H1 (cell line): Measurements from ENCODE around the gene KCNH6. TPM values are rescaled to one million over a fixed set of nuclear protein-coding genes. Genes with fewer than 3 reads are reported as not detected.
A peak's percentile ranks its signal among the peaks of the same experiment; 100 is the strongest.

ENCODE experiments used
- CTCF ChIA-PET: fragments of 300-600 bp; sonication (Branson Sonifier 250); formaldehyde crosslinking; loops from one replicate; lab custom pipeline; 2021; ENCODE audit not compliant: partially characterized antibody; lab: Charles Lee
- POLR2A ChIA-PET: fragments of 300-600 bp; sonication (Branson Sonifier 250); formaldehyde crosslinking; loops from one replicate; lab custom pipeline; 2021; ENCODE audit warnings: inconsistent platforms; ENCODE audit not compliant: partially characterized antibody; lab: Charles Lee
- DNase-seq, 2 experiments: peaks; one replicate each; pipeline versions ENCODE4 v3.0.0 to v3.0.0-alpha.2; 2010 to 2022; ENCODE audit warnings: low spot score in 2 of 2, low read depth in 1 of 2, mixed read lengths in 1 of 2
- FAIRE-seq: peaks from 2 replicates; lab custom pipeline; 2011; peaks lifted over from hg19 to GRCh38; lab: Jason Lieb, UNC
- H2AFZ ChIP-seq: 2 replicates; pipeline ENCODE4 v1.8.1; 2012; ENCODE audit warnings: low read length, inconsistent platforms
- H2AK5ac ChIP-seq: 2 replicates; pipeline ENCODE4 v1.6.1; 2013; ENCODE audit warnings: low read depth, low read length
- H2BK120ac ChIP-seq: replicated peaks from 2 replicates; pipeline ENCODE3; 2013; ENCODE audit warnings: low read depth, low read length, inconsistent platforms
- H2BK12ac ChIP-seq: 2 replicates; pipeline ENCODE4 v1.6.1; 2013; ENCODE audit warnings: low read depth, low read length
- H2BK15ac ChIP-seq: 2 replicates; pipeline ENCODE4 v1.6.1; 2013; ENCODE audit warnings: low read length
- H2BK20ac ChIP-seq: 2 replicates; pipeline ENCODE4 v1.6.1; 2013; ENCODE audit warnings: low read length
- H2BK5ac ChIP-seq: 2 replicates; pipeline ENCODE4 v1.6.1; 2013; ENCODE audit warnings: low read depth, low read length
- H3K14ac ChIP-seq: 2 replicates; pipeline ENCODE4 v1.6.1; 2013; ENCODE audit warnings: inconsistent platforms; ENCODE audit not compliant: insufficient read length
- H3K18ac ChIP-seq: 2 replicates; pipeline ENCODE4 v1.6.1; 2013; ENCODE audit warnings: low read length; ENCODE audit errors: extremely low read depth
- H3K23ac ChIP-seq: 2 replicates; pipeline ENCODE4 v1.6.1; 2013; ENCODE audit warnings: inconsistent platforms; ENCODE audit not compliant: insufficient read length
- H3K23me2 ChIP-seq: 2 replicates; pipeline ENCODE4 v1.6.1; 2013; ENCODE audit warnings: low read depth, low read length
- H3K27ac ChIP-seq: 2 replicates; pipeline ENCODE4 v1.6.1; 2011; ENCODE audit warnings: low read depth, low read length, inconsistent platforms
- H3K27me3 ChIP-seq, 4 experiments: replicated peaks in 1 of 4; 1 replicate in 1 of 4; 2 replicates in 3 of 4; pipeline versions ENCODE4 v1.6.1 to v1.8.1; 2011 to 2013; ENCODE audit warnings: low read length in 3 of 4, mild to moderate bottlenecking in 3 of 4, inconsistent platforms in 2 of 4, mixed read lengths in 2 of 4, moderate library complexity in 1 of 4; ENCODE audit not compliant: control insufficient read depth in 3 of 4, insufficient read depth in 3 of 4; ENCODE audit errors: extremely low read depth in 1 of 4
- H3K36me3 ChIP-seq, 4 experiments: 2 replicates each; pipeline versions ENCODE4 v1.6.1 to v1.8.1; 2011 to 2013; ENCODE audit warnings: mild to moderate bottlenecking in 4 of 4, low read length in 3 of 4, moderate library complexity in 2 of 4, control low read depth in 1 of 4, inconsistent platforms in 1 of 4; ENCODE audit not compliant: insufficient read depth in 4 of 4, control insufficient read depth in 2 of 4
- H3K4ac ChIP-seq: replicated peaks from 2 replicates; pipeline ENCODE3; 2013; ENCODE audit warnings: low read length, low read depth, mixed read lengths, inconsistent platforms; ENCODE audit not compliant: insufficient read length
- H3K4me1 ChIP-seq, 4 experiments: replicated peaks in 1 of 4; 1 replicate in 1 of 4; 2 replicates in 3 of 4; pipeline versions ENCODE4 v1.6.1 to v1.8.1; 2011 to 2013; ENCODE audit warnings: low read length in 3 of 4, inconsistent platforms in 2 of 4, mixed read lengths in 1 of 4; ENCODE audit not compliant: insufficient read depth in 4 of 4, control insufficient read depth in 3 of 4
- H3K4me2 ChIP-seq, 2 experiments: 2 replicates each; pipeline versions ENCODE4 v1.6.1 to v1.8.1; 2011 to 2013; ENCODE audit warnings: low read depth in 2 of 2, low read length in 2 of 2, control low read depth in 1 of 2, inconsistent platforms in 1 of 2, mild to moderate bottlenecking in 1 of 2; ENCODE audit not compliant: insufficient read depth in 1 of 2
- H3K4me3 ChIP-seq, 4 experiments: fragments of 200-600, 300-600 bp in 1 of 4; sonication (generic), shearing (Covaris generic), sonication (Bioruptor Twin) in 1 of 4; 2 replicates each; pipeline versions ENCODE4 v1.5.1 to v1.8.1; 2011 to 2016; ENCODE audit warnings: low read length in 4 of 4, low read depth in 3 of 4, control low read depth in 2 of 4, inconsistent platforms in 2 of 4, mild to moderate bottlenecking in 2 of 4, mixed read lengths in 1 of 4, moderate library complexity in 1 of 4; ENCODE audit not compliant: insufficient read depth in 2 of 4; ENCODE audit errors: extremely low read depth in 1 of 4
- H3K56ac ChIP-seq: replicated peaks from 2 replicates; pipeline ENCODE3; 2013; ENCODE audit warnings: low read depth, mild to moderate bottlenecking, mixed read lengths, low read length, inconsistent platforms; ENCODE audit not compliant: insufficient read length
- H3K79me1 ChIP-seq: 2 replicates; pipeline ENCODE4 v1.6.1; 2013; ENCODE audit warnings: low read depth, low read length, control low read depth
- H3K79me2 ChIP-seq, 2 experiments: 2 replicates each; pipeline versions ENCODE4 v1.6.1 to v1.8.1; 2012 to 2013; ENCODE audit warnings: low read length in 2 of 2, mild to moderate bottlenecking in 2 of 2, inconsistent platforms in 1 of 2; ENCODE audit not compliant: insufficient read depth in 2 of 2, control insufficient read depth in 1 of 2
- H3K9ac ChIP-seq, 4 experiments: replicated peaks in 1 of 4; 1 replicate in 1 of 4; 2 replicates in 3 of 4; pipeline versions ENCODE4 v1.6.1 to v1.8.1; 2011 to 2013; ENCODE audit warnings: low read depth in 3 of 4, low read length in 3 of 4, control low read depth in 2 of 4, mild to moderate bottlenecking in 2 of 4, moderate library complexity in 2 of 4, inconsistent platforms in 1 of 4; ENCODE audit errors: extremely low read depth in 1 of 4
- H3K9me3 ChIP-seq, 2 experiments: 2 replicates each; pipeline versions ENCODE4 v1.6.1 to v1.8.1; 2012 to 2013; ENCODE audit warnings: mild to moderate bottlenecking in 2 of 2, moderate library complexity in 2 of 2, control low read depth in 1 of 2, inconsistent platforms in 1 of 2, low read depth in 1 of 2, low read length in 1 of 2, mixed read lengths in 1 of 2; ENCODE audit not compliant: insufficient read depth in 2 of 2
- H4K20me1 ChIP-seq, 2 experiments: replicated peaks in 1 of 2; 2 replicates each; pipeline versions ENCODE3 to v1.8.1; 2011 to 2013; ENCODE audit warnings: inconsistent platforms in 2 of 2, low read length in 2 of 2, mild to moderate bottlenecking in 1 of 2; ENCODE audit not compliant: insufficient read depth in 2 of 2, control insufficient read depth in 1 of 2
- H4K5ac ChIP-seq: 2 replicates; pipeline ENCODE4 v1.6.1; 2013; ENCODE audit warnings: low read length, low read depth, mixed read lengths, inconsistent platforms; ENCODE audit not compliant: insufficient read length
- H4K8ac ChIP-seq: 2 replicates; pipeline ENCODE4 v1.8.0; 2013; ENCODE audit warnings: mild to moderate bottlenecking, moderate library complexity, low read length, inconsistent platforms; ENCODE audit not compliant: insufficient read depth; ENCODE audit errors: extremely low read depth
- H4K91ac ChIP-seq: replicated peaks from 2 replicates; pipeline ENCODE3; 2013; ENCODE audit warnings: low read length, mixed read lengths, inconsistent platforms; ENCODE audit not compliant: insufficient read length
- GABPA ChIP-seq: IDR thresholded peaks from 2 replicates; pipeline ENCODE4 v1.6.1; 2011; ENCODE audit warnings: mild to moderate bottlenecking, low read length, moderate library complexity, borderline replicate concordance; ENCODE audit not compliant: insufficient read depth
- MAFK ChIP-seq: IDR thresholded peaks from 2 replicates; pipeline ENCODE4 v1.6.1; 2012; ENCODE audit warnings: low read depth, mild to moderate bottlenecking, improper control_type of control experiment, low read length
- POLR2AphosphoS5 ChIP-seq: IDR thresholded peaks from 2 replicates; pipeline ENCODE4 v1.6.1; 2011; ENCODE audit warnings: low read depth, low read length
- RXRA ChIP-seq: IDR thresholded peaks from 2 replicates; pipeline ENCODE4 v1.6.1; 2011; ENCODE audit warnings: low read depth, mild to moderate bottlenecking, low read length, moderate library complexity; ENCODE audit not compliant: insufficient read depth
- SIN3A ChIP-seq, 2 experiments: IDR thresholded peaks in 1 of 2; conservative IDR thresholded peaks in 1 of 2; 2 replicates each; pipeline ENCODE4 v1.6.1; 2011 to 2012; ENCODE audit warnings: low read length in 2 of 2, improper control_type of control experiment in 1 of 2, low read depth in 1 of 2, mild to moderate bottlenecking in 1 of 2
- SRF ChIP-seq: IDR thresholded peaks from 2 replicates; pipeline ENCODE4 v1.6.1; 2011; ENCODE audit warnings: mild to moderate bottlenecking, low read depth, low read length, moderate library complexity
- ZNF274 ChIP-seq: IDR thresholded peaks from 2 replicates; pipeline ENCODE4 v1.7.0; 2012; ENCODE audit warnings: low read length, borderline replicate concordance; ENCODE audit errors: extremely low read depth
- WGBS, 2 experiments: shearing (Covaris generic) in 1 of 2; methylation state at CpG; one replicate each; pipeline versions ENCODE4 v1.1.6 to v1.1.7; 2013 to 2015; ENCODE audit warnings: low lambda C conversion rate in 2 of 2, mixed read lengths in 2 of 2, inconsistent platforms in 1 of 2, low coverage in 1 of 2, missing lambda C conversion rate in 1 of 2; ENCODE audit not compliant: insufficient replicate concordance in 2 of 2, insufficient coverage in 1 of 2, insufficient read length in 1 of 2; ENCODE audit errors: extremely low coverage in 1 of 2, missing lambda C conversion rate in 1 of 2; 5-methylcytosine and 5-hydroxymethylcytosine counted together
- polyA plus RNA-seq, 7 experiments: library from polyadenylated mRNA; depleted of rRNA in 3 of 7; stranded (reverse) in 5 of 7; unstranded in 2 of 7; fragments of >200 nt in 5 of 7; fragments of 200-250 nt in 2 of 7; gene quantifications; 1 replicate in 5 of 7; 2 replicates in 1 of 7; 4 replicates in 1 of 7; pipeline versions ENCODE4 v1.2.1 to v1.2.3, GENCODE V29; 2011 to 2013; ENCODE audit warnings: missing spikeins in 2 of 7, mixed read lengths in 2 of 7
- total RNA-seq: library from RNA; stranded (reverse); fragmentation: NEBNext Ultra II Directional; extraction: Animal tissue kit (Norgen Biotek cat#: 25700); gene quantifications from 2 replicates; pipeline ENCODE4 v1.2.1, GENCODE V29; 2021
- TF ChIP-seq, protein P1 (sequence below): IDR thresholded peaks from 2 replicates; pipeline ENCODE4 v1.6.1; 2012; ENCODE audit warnings: low read length, inconsistent platforms

Gene KCNH6
- total and polyA plus RNA-seq, 2 of the 8 experiments (the other 6 are each of a cell fraction or from before 2014, with no cell fraction given), result 1.8 to 3.6 TPM

DNA sequence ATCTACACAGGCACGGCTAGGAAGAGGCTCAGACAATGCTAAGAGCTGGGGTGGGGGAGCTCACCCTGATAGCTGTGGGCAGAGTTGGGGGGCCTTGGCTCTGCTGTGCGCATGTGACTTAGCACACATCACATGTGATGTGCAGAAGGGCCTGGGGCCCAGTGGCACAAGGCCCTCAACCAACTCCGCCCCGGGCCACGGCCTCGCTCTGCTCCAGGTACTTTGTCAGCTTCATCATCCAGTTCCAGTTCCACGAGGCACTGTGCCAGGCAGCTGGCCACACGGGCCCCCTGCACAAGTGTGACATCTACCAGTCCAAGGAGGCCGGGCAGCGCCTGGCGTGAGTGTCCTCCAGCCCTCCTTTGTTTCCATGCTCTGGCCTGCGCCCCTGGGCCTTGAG lies 27.0 kb upstream of the KCNH6 start:
- H3K79me1 ChIP-seq, result no peaks in the 10 kb centered on the region
- POLR2A ChIA-PET, result interaction anchor here (1.8 to 2.1 kb wide), 3 partner anchors 9 to 63 kb away, joined by 4 to 7 read pairs (median 5); no protein-coding TSS in a partner anchor
- H2BK15ac ChIP-seq, result no peak overlapping the region
- H2BK20ac ChIP-seq, result no peak overlapping the region
- H3K23me2 ChIP-seq, result no peaks in the 10 kb centered on the region; the same call in 1 of the 2 replicates
- H3K4me2 ChIP-seq, result no peak overlapping the region
- no peak overlapping the region for H2BK5ac ChIP-seq
- no peak overlapping the region for H2AK5ac ChIP-seq
- no peak overlapping the region for H3K23ac ChIP-seq
- H3K56ac ChIP-seq, result no peak overlapping the region
- no peaks in the 10 kb centered on the region for H3K9me3 ChIP-seq
- H3K79me2 ChIP-seq, result no peaks in the 10 kb centered on the region
- WGBS, 2 experiments, result 95% methylated on average over 12 of the region's 12 CpGs; no CpG with 5 or more reads in 1 of the 2 experiments
- no peak overlapping the region for H3K18ac ChIP-seq
- no peak overlapping the region for H3K14ac ChIP-seq
- peaks cover 0 to 2% of the 10 kb centered on the region in 2 experiments for H4K20me1 ChIP-seq
- H3K4ac ChIP-seq, result no peak overlapping the region
- H2BK120ac ChIP-seq, result no peak overlapping the region
- no peak overlapping the region for H2BK12ac ChIP-seq
- no peak overlapping the region for H4K91ac ChIP-seq
- H2AFZ ChIP-seq, result no peak overlapping the region
- no peaks in the 10 kb centered on the region for H3K36me3 ChIP-seq
- no peak overlapping the region for H4K5ac ChIP-seq
- peaks cover 0 to 6% (median 0%) of the 10 kb centered on the region in 4 experiments; a peak in 1 of 7 replicates for H3K4me1 ChIP-seq
- no peak overlapping the region for H3K9ac ChIP-seq
- FAIRE-seq (no peak), DNase-seq (no peak)
- no peak overlapping the region for H3K4me3 ChIP-seq
- CTCF ChIA-PET, result interaction anchor here (0.9 to 6.6 kb wide), 13 partner anchors 9 to 202 kb away, joined by 3 to 43 read pairs (median 7); no protein-coding TSS in a partner anchor
- H4K8ac ChIP-seq, result peak overlapping the region; percentile 80; the same call in 1 of the 2 replicates
- H3K27me3 ChIP-seq, result no peaks in the 10 kb centered on the region
- H3K27ac ChIP-seq, result no peak overlapping the region
- TF ChIP-seq GABPA, result no peak
- no peak for TF ChIP-seq ZNF274
- TF ChIP-seq SRF, result no peak
- no peak for TF ChIP-seq SIN3A (conservative IDR thresholded peaks at IDR 0.05 in 1 of 2, IDR thresholded peaks at IDR 0.05 in 1 of 2; ENCODE audit: low read depth in 1 of 2, low read length in 2 of 2)
- TF ChIP-seq, protein P1, sequence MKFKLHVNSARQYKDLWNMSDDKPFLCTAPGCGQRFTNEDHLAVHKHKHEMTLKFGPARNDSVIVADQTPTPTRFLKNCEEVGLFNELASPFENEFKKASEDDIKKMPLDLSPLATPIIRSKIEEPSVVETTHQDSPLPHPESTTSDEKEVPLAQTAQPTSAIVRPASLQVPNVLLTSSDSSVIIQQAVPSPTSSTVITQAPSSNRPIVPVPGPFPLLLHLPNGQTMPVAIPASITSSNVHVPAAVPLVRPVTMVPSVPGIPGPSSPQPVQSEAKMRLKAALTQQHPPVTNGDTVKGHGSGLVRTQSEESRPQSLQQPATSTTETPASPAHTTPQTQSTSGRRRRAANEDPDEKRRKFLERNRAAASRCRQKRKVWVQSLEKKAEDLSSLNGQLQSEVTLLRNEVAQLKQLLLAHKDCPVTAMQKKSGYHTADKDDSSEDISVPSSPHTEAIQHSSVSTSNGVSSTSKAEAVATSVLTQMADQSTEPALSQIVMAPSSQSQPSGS, result no peak
- TF ChIP-seq MAFK, result no peak
- TF ChIP-seq RXRA, result no peak
- no peak for TF ChIP-seq POLR2AphosphoS5
